Measurements from ENCODE around the gene CDHR3. TPM values are rescaled to one million over a fixed set of nuclear protein-coding genes. Genes with fewer than 3 reads are reported as not detected.

CDHR3 gene
- total RNA-seq, 1 donor from 2014 or later, result 1.1 TPM

DNA sequence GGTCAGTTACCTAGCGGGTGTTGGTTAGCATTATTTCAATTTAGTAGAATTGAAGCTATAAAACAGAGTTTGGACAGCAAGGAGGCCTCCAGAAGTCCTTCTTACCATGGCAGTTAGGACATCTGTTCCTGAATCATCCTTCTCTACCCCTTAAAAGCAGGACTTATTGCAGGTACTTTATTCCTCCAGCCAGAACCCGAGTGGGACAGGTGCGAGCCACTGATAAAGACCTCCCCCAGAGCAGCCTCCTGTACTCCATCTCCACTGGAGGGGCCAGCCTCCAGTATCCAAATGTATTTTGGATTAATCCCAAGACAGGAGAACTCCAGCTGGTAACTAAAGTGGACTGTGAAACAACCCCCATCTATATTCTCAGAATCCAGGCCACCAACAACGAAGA is 54.6 kb downstream of the CDHR3 start:
- H3K4me3 ChIP-seq (ENCODE audit: low read depth, low read length), result no peak overlapping the region
- no peaks in the 10 kb centered on the region for H3K36me3 ChIP-seq (ENCODE audit: control insufficient read depth, insufficient read depth, low read length)
- FAIRE-seq (no peak), DNase-seq (ENCODE audit: low read depth) (no peak)
- no peaks in the 10 kb centered on the region for H3K27me3 ChIP-seq (ENCODE audit: control insufficient read depth, insufficient read depth, low read length)
- TF ChIP-seq, protein P1, sequence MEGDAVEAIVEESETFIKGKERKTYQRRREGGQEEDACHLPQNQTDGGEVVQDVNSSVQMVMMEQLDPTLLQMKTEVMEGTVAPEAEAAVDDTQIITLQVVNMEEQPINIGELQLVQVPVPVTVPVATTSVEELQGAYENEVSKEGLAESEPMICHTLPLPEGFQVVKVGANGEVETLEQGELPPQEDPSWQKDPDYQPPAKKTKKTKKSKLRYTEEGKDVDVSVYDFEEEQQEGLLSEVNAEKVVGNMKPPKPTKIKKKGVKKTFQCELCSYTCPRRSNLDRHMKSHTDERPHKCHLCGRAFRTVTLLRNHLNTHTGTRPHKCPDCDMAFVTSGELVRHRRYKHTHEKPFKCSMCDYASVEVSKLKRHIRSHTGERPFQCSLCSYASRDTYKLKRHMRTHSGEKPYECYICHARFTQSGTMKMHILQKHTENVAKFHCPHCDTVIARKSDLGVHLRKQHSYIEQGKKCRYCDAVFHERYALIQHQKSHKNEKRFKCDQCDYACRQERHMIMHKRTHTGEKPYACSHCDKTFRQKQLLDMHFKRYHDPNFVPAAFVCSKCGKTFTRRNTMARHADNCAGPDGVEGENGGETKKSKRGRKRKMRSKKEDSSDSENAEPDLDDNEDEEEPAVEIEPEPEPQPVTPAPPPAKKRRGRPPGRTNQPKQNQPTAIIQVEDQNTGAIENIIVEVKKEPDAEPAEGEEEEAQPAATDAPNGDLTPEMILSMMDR (IDR thresholded peaks at IDR 0.05; ENCODE audit: insufficient read depth, low read length, severe bottlenecking), result no peak

DNA sequence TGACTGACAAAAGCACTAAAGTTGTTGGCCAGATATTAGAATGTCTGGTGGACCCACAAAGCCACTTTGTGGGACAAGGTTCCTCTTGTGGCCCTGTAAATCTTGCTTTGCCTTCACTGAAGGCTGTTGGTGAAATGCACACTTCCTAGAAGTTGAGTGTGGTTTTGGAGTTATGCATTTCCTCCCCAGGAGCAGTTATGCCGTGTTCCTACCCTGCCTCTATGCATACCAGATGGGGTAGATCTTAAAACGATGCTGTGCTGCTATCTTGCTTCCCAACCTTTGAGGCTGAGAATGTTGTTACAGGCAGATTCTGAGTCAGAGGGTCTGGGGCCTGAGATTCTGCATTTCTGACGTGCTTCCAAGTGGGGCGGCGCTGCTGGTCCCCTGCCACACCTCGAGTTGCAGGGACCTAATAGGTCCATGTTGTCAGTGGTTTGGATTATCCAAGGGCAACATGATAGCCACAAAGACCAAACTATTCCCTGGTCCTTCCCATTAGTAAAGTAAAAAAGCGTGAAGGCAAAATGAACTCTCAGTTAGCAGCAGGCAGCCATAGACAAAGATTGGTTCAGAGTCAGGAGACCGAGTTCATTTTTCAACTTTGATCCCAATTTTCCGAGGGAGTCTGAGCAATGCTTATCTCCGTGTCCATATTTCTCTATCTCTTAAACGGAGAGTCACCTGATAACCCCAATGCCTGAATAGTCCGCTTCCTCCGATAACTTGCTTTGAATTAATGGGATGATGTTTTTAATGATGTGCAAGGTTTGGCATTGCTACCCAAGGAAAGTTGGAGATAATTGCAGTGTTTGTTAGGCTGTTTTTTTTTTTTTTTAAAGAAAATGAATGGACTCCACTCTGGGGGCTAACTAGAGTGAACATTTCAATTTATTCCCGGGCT is 55.8 kb downstream of the CDHR3 start:
- TF ChIP-seq, protein P1 (IDR thresholded peaks at IDR 0.05; ENCODE audit: insufficient read depth, low read length, severe bottlenecking), result no peak
- no peak for FAIRE-seq
- H3K36me3 ChIP-seq (ENCODE audit: control insufficient read depth, insufficient read depth, low read length), result no peaks in the 10 kb centered on the region
- H3K27me3 ChIP-seq (ENCODE audit: control insufficient read depth, insufficient read depth, low read length), result no peaks in the 10 kb centered on the region
- DNase-seq (ENCODE audit: low read depth), result no peak
- no peak overlapping the region for H3K4me3 ChIP-seq (ENCODE audit: low read depth, low read length)

DNA sequence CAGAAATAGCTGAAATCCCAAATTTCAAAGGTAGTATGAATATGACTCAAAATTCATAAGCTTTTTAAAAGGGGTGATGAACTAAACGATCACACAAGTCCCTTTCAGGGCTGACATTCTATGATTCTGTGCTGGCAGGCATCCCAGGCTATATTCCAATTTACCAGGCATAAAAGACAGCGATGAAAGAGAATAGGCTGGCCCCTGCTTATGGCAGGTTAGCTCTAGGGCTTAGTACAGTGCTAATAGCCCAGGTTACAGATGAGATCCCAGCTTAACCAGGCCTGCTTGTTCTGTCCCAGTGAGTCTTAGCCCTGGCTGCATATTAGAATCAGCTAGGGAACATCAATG is 56.4 kb downstream of the CDHR3 start:
- FAIRE-seq (no peak), DNase-seq (ENCODE audit: low read depth) (no peak)
- H3K4me3 ChIP-seq (ENCODE audit: low read depth, low read length), result no peak overlapping the region
- TF ChIP-seq, protein P1 (IDR thresholded peaks at IDR 0.05; ENCODE audit: insufficient read depth, low read length, severe bottlenecking), result no peak
- no peaks in the 10 kb centered on the region for H3K27me3 ChIP-seq (ENCODE audit: control insufficient read depth, insufficient read depth, low read length)
- H3K36me3 ChIP-seq (ENCODE audit: control insufficient read depth, insufficient read depth, low read length), result no peaks in the 10 kb centered on the region

DNA sequence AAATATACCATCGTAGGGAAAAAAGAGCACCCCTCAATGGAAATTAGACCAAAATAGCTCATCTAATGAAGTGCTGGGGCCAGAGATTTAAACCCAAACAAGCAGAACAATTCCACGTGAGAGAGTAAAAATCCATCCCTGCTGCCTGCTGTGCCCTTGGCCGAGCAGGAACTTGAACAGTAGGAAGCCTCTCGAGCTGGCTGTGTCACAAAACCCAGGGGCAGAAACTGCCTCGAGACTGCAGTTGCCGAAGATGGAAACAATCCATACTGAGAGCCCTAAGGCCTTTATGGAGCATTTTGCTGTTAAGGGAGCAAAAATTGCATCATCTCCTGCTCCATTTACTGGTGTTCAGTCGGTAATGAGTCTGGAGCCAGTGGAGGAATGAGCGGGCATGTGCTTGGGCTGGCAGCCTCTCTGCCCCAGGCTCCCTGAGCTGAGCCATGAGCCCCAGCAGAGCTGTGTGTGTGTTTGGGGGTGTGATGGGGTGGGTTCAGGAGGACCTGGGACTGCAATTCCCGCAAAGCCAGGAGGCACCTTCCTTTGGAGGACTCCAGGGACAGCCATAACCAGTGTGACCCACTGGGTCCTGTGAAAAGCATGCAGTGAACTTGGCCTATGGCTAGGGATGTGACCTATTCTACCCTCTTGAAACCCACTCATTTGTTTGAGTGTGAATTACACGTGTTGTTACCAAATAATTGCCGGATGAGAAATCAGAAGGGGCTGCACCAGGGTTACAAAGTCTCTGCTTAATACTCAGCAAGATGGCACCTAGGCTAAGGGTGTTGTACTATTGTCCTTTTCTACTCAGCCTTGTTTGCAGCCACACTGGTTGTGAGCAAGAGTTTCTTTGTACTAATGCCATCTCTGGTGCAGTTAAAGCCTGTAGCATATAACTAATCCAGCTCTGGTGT is 58.3 kb downstream of the CDHR3 start:
- TF ChIP-seq, protein P1 (IDR thresholded peaks at IDR 0.05; ENCODE audit: insufficient read depth, low read length, severe bottlenecking), result no peak
- DNase-seq (ENCODE audit: low read depth) (no peak), FAIRE-seq (no peak)

DNA sequence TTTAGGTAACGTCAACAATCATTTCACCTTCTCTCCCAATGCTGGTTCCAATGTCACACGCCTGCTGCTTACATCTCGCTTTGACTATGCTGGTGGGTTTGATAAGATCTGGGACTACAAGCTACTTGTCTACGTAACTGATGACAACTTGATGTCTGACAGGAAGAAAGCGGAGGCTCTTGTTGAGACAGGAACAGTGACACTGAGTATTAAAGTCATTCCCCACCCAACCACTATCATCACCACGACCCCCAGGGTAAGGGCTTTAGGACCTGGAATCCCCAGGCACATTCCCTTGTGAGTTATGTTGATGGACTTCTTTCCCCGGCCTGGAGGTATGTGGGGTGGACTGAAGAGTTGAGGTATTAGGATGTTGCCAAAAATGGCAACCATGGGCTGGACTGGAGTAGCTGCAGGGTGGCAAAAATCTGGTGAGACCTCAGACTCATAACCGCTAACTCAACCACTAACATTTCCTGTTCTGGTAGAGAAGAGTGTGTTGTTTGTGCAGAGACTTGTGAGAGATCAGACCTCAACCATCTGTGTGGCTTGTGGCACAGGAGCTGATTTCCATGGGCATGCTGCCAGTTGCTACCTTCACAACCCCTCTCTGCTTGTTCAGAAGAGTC is 59.2 kb downstream of the CDHR3 start:
- Histone ChIP-seq H3K27me3 (ENCODE audit: control insufficient read depth, insufficient read depth, low read length) (no peaks in the 10 kb centered on the region), H3K36me3 (ENCODE audit: control insufficient read depth, insufficient read depth, low read length) (no peaks in the 10 kb centered on the region), H3K4me3 (ENCODE audit: low read depth, low read length) (no peak overlapping the region)
- TF ChIP-seq, protein P1 (IDR thresholded peaks at IDR 0.05; ENCODE audit: insufficient read depth, low read length, severe bottlenecking), result no peak
- no peak for DNase-seq (ENCODE audit: low read depth)
- no peak for FAIRE-seq

More for the DNA sequence above, 58.3 kb downstream of the CDHR3 start:
- H3K27me3 ChIP-seq (ENCODE audit: control insufficient read depth, insufficient read depth, low read length), result no peaks in the 10 kb centered on the region
- H3K36me3 ChIP-seq (ENCODE audit: control insufficient read depth, insufficient read depth, low read length), result no peaks in the 10 kb centered on the region
- H3K4me3 ChIP-seq (ENCODE audit: low read depth, low read length), result no peak overlapping the region
